OCI-LY3 (cell line): ENCODE results near the gene PABPC4L.

Experiments
- H2AFZ ChIP-seq: fragments of 200-600, 300-600 bp; shearing (Covaris generic); 2 replicates; pipeline ENCODE4 v1.6.0; 2014; ENCODE audit warnings: antibody characterized with exemption, low read depth, low read length
- H3K27ac ChIP-seq: fragments of 200-600, 300-600 bp; sonication (generic); 2 replicates; pipeline ENCODE4 v1.5.1; 2014; ENCODE audit warnings: mild to moderate bottlenecking, low read length, moderate library complexity, mixed read lengths
- H3K27me3 ChIP-seq: fragments of 200-600, 300-600 bp; sonication (generic); 2 replicates; pipeline ENCODE4 v1.6.1; 2014; ENCODE audit warnings: low read depth, low read length, mixed read lengths
- H3K36me3 ChIP-seq: fragments of 200-600, 300-600 bp; sonication (generic); replicated peaks from 2 replicates; pipeline ENCODE3; 2014; ENCODE audit warnings: low read depth, low read length, mixed read lengths
- H3K4me1 ChIP-seq: fragments of 300-600, 200-600 bp; sonication (generic); 2 replicates; pipeline ENCODE4 v1.6.1; 2014; ENCODE audit warnings: low read length, mixed read lengths
- H3K4me2 ChIP-seq: fragments of 200-600, 300-600 bp; sonication (generic); 2 replicates; pipeline ENCODE4 v1.6.1; 2014; ENCODE audit warnings: low read length, mixed read lengths
- H3K4me3 ChIP-seq: fragments of 300-600, 200-600 bp; sonication (generic); 2 replicates; pipeline ENCODE4 v1.5.1; 2014; ENCODE audit warnings: antibody characterized with exemption, mild to moderate bottlenecking, low read length, moderate library complexity
- H3K79me2 ChIP-seq: fragments of 300-600, 200-600 bp; shearing (Covaris generic); 2 replicates; pipeline ENCODE4 v1.6.1; 2014; ENCODE audit warnings: mild to moderate bottlenecking, low read length, mixed read lengths
- H3K9ac ChIP-seq: fragments of 300-600, 200-600 bp; shearing (Covaris generic); 2 replicates; pipeline ENCODE4 v1.6.0; 2014; ENCODE audit warnings: mild to moderate bottlenecking, low read length, moderate library complexity
- H3K9me3 ChIP-seq: fragments of 200-600, 300-600 bp; shearing (Covaris generic); 2 replicates; pipeline ENCODE4 v1.6.1; 2014; ENCODE audit warnings: low read length, mixed read lengths; ENCODE audit not compliant: insufficient read depth
- H4K20me1 ChIP-seq: fragments of 200-600, 300-600 bp; sonication (generic); 2 replicates; pipeline ENCODE4 v1.6.1; 2016; ENCODE audit warnings: low read length, mixed read lengths; ENCODE audit not compliant: insufficient read depth
- EZH2phosphoT487 ChIP-seq: fragments of 200-600 bp; shearing (Covaris generic); IDR thresholded peaks from 2 replicates; pipeline ENCODE4 v1.6.1; 2018; ENCODE audit warnings: antibody characterized with exemption, mixed run types, low read depth
- TF ChIP-seq, protein P1 (sequence below): fragments of 200-600, 300-600 bp; sonication (generic); IDR thresholded peaks from 2 replicates; pipeline ENCODE4 v1.5.1; 2014; ENCODE audit warnings: antibody characterized with exemption, low read length, low read depth

Gene PABPC4L

DNA sequence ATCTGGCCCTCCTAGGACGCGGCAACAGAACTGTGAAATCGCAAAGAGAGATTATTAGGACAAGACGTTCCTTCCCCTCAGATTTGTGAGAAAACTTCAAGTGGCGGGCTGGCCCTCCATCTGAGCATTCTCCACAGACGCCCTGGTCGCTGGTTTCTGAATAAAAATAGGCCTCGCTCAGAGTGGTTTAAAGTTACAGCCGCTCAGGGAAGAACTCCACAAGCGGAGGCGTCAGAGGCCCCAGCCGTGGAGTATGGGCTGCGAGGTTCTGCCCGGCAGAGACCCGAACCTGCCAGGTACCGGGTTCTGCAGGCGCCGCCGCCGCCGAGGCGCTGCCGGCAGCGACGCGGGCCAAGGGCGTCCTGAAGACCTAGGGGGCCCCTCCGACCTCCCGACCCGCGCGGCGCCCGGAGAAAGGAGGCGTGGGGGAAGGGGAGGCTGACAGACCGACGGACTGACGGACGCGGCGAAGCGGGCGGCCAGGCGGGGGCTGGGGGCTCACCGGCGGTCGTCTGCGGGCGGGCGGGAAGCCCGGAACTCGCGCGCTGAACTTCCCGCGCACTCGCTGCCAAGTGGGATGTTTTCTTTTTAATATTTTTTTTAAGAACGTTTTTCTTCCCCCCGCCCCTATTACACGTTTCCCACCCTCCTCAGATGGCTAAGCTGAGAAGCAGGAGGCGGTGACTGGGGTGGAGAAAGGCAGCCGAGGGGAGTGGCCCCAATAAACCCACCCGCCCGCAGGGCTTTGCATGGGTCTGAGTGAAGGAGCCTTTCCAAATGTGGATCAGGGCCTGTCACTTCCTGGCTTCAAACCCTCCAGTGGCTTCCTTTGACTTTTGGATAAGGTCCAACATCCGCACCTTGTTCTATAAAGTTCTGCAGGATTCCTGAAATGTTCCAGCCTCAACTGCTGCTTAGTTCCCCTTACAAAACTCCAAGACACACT, at the start of gene PABPC4L:
Gene PABPC4L (minus strand): TSS at position 574 of the 946 bp plus-strand sequence. CDS start 770 bp downstream, outside the sequence.
- Histone ChIP-seq H3K27ac (no peak within 1 kb of the TSS), H3K9ac (no peak within 1 kb of the TSS)

DNA sequence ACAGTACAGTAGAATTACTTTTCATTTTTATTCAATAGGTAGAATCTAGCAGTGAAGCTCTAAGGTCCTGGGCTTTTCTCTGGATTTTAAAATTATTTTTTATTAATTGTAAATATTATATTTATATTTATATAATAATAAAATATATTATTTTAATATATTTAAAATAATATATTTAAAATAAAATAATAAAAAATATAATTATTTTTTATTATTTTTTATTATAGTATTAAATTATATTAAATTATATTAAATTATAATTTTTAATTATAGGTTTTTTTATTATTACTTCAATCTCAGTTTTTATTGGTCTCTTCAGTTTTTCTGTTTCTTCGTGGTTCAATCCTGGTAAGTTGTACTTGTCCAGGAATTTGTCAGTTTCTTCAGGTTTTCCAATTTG, 49.7 kb upstream of the PABPC4L start:
- Histone ChIP-seq H3K4me2 (no peak overlapping the region), H3K9ac (no peak overlapping the region), H3K79me2 (no peaks in the 10 kb centered on the region), H4K20me1 (no peaks in the 10 kb centered on the region), H3K9me3 (no peaks in the 10 kb centered on the region), H3K4me1 (peaks cover 18% of the 10 kb centered on the region), H2AFZ (no peak overlapping the region), H3K27ac (no peak overlapping the region), H3K4me3 (no peak overlapping the region), H3K36me3 (no peaks in the 10 kb centered on the region), H3K27me3 (no peaks in the 10 kb centered on the region)
- TF ChIP-seq, protein P1, sequence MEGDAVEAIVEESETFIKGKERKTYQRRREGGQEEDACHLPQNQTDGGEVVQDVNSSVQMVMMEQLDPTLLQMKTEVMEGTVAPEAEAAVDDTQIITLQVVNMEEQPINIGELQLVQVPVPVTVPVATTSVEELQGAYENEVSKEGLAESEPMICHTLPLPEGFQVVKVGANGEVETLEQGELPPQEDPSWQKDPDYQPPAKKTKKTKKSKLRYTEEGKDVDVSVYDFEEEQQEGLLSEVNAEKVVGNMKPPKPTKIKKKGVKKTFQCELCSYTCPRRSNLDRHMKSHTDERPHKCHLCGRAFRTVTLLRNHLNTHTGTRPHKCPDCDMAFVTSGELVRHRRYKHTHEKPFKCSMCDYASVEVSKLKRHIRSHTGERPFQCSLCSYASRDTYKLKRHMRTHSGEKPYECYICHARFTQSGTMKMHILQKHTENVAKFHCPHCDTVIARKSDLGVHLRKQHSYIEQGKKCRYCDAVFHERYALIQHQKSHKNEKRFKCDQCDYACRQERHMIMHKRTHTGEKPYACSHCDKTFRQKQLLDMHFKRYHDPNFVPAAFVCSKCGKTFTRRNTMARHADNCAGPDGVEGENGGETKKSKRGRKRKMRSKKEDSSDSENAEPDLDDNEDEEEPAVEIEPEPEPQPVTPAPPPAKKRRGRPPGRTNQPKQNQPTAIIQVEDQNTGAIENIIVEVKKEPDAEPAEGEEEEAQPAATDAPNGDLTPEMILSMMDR = no peak
- TF ChIP-seq EZH2phosphoT487 = no peak

More for the DNA sequence above, at the start of gene PABPC4L:
- no peaks in the 10 kb centered on the region for H3K9me3 ChIP-seq
- no peaks in the 10 kb centered on the region for H3K36me3 ChIP-seq
- no peak within 1 kb of the TSS for H2AFZ ChIP-seq
- H4K20me1 ChIP-seq = no peaks in the 10 kb centered on the region
- TF ChIP-seq EZH2phosphoT487 = no peak
- TF ChIP-seq, protein P1 = no peak
- H3K4me1 ChIP-seq = no peaks in the 10 kb centered on the region
- no peaks in the 10 kb centered on the region for H3K79me2 ChIP-seq
- H3K4me3 ChIP-seq = no peak within 1 kb of the TSS
- no peaks in the 10 kb centered on the region for H3K27me3 ChIP-seq
- no peak within 1 kb of the TSS for H3K4me2 ChIP-seq

DNA sequence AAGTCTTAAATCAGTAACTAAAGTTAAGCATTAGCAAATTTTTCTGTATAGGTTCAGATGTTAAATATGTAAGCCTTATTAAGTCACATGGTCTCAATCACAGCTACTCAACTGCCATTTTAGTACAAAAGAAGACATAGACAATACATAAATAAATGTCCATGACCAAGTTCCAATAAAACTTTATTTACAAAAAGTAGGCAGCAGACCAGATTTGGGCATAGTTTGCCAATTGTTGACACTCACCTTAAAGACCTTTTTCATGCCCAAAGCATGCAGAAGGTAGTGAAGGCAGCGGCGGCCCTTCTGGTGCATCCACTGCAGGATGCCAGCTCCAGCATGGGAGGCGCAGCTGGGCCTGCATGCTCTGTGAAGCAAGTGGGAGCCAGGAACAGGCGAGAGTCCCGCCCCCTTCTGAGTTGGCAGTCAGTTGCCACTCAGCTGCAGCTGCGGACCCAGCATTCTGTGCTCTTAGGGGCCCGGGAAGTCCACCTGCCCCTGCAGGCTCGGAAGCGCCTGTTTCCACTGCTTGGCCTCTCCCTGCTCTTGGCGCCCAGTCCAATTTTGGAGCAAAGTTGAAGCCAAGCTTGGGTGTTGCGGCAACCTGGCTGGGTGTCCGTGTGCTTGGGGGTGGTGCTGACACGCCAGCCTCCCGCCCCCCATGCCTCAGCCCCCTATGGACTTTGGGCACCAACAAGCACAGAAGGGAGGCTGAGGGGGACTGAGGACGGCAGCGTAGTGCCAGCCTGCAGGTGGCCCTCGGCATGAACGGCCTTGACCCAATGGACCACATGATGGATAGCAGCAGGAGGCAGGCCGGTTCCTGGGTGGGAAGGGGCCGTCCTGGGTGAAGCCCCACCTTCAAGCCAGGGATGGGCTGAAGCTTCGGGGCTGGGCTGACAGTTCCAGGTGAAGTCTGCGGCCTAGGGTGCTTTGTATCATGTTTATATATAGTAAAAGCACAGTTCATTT, 42.4 kb upstream of the PABPC4L start:
- Histone ChIP-seq H3K27me3 (no peaks in the 10 kb centered on the region), H4K20me1 (no peaks in the 10 kb centered on the region), H3K9ac (no peak overlapping the region), H3K4me3 (no peak overlapping the region), H3K9me3 (no peaks in the 10 kb centered on the region), H2AFZ (no peak overlapping the region), H3K79me2 (no peaks in the 10 kb centered on the region), H3K4me2 (no peak overlapping the region), H3K27ac (no peak overlapping the region), H3K4me1 (no peaks in the 10 kb centered on the region), H3K36me3 (no peaks in the 10 kb centered on the region)
- TF ChIP-seq, protein P1 = no peak
- no peak for TF ChIP-seq EZH2phosphoT487
